NCI-H128 (cell line): Measurements from ENCODE around the gene CPSF3.

Experiments
- DNase-seq: peaks from one replicate; lab custom pipeline; 2025; ENCODE audit not compliant: unreplicated experiment; lab: John Stamatoyannopoulos, UW

Gene CPSF3

DNA sequence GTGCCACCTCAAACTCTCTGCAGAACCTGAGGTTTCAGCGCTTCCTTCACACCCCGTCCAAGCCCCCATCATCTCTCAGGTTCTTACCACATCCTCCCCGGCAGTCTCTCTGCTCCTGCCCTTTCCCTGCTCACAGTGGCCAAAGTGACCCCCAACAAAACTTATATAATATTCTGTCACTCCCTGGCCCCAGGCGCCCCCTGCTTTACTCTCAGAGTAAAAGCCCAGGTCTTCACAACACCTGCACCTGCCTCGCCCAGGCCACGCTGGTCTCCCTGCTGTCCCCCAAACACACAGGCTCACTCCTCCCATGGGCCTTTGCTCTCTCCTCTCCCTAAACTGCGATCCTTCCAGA, 6.5 kb upstream of the CPSF3 start:
- no peak for DNase-seq

DNA sequence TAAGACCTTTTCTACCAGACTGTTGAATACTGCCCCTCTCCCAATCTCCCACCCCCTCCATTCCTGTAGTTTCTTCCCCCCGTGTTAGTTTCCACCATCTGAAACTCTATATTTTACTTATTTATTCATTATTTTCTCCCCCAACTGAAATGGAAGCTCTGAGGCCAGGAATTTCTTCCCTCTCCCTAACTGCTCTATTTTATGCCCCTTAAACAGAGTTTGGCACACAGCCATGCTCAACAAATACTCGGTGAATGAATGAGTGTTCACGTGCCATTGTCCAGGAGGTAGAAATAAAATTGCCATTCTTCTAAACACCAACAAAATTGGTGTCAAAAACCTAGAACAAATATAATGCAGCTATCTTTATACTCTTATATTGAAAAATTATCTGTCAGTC, 5.7 kb upstream of the CPSF3 start:
- DNase-seq = no peak

DNA sequence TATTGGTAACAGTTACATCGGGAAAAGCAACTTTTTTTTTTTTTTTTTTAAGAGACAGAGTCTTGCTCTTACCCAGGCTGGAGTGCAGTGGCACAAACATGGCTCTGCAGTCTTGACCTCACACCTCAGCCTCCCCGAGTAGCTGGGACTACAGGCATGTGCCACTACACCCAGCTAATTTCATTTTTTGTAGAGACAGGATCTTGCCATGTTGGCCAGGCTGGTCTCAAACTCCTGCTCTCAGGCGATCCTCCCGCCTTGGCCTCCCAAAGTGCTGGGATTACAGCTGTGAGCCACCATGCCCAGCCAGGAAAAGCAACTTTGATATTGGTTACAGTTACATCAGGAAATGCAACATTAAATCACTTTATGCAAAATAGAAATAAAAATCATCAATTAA, 4.7 kb upstream of the CPSF3 start:
- DNase-seq = no peak

DNA sequence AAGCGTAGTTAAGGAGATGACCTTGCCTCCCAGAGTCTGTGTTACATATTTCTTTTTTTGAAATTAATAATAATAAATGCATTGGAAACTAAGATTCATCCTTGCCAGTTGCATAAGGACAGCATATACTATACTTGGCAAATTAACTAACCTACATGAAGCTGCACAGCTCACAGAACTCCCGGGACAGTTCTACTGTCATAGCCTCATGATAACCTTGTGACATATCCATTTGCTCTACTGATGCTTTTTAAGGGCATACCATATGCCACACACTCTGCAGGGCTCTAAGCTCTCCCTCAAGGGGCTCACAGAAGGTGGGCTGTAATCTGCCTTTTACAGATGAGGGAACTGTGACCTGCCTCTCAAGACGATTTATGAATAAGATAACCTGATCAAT, 3.9 kb upstream of the CPSF3 start:
- no peak for DNase-seq

DNA sequence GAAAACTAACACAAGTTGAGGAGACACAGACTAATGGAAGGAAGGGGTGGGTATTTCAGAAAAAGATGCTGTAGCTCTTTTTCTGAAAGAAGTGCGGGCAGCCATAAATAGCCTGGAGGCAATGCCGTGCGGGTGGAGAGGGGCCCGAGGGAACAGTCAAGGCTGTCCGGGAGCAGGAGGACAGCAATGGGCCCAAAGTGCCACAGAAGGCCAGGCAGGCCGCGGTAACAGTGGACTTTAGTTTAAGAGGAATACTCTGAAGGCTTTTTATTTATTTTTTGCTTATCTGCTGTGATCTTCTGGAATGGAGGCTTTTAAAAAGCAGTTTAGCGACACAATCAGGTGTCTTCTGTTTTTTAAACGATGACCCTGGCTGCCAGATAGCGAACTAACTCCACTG, 3.0 kb upstream of the CPSF3 start:
- no peak for DNase-seq

DNA sequence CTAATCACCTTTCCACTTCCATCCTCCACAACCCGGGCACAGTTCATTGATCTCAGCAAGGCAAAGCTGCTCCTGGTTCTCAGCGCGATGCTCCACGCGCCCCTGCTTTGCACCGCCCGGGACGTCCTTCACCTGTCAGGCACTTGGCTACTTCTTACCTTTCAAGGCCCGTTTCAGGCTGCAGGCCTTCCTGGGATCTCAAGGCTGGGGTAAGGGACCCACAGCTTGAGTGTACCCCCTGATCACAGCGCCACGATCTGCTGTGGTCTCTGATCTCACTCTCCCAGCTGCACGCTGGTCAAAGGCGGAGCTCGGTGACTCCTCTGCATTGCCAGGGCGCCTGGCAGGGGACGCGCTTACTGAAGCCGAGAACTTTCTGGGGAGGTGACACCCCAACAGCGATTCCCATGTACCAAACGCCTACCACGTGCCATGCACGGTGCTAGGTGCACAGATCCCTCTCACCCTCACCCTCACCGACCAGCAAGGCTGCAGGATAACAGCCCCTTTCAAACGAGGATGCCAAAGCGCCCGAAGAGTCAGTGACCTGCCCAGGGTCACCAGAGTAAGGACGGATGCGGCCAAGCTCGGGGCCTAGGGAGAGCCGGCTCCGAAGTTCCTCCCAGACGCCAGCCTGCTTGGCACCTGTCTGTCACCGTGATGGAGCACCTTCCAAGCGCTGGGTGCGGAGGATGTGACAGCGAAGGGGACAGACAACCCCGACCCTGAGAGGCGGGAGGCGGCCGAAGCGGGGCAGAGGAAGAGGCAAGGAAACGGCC, 944 bp upstream of the CPSF3 start:
- DNase-seq = no peak

DNA sequence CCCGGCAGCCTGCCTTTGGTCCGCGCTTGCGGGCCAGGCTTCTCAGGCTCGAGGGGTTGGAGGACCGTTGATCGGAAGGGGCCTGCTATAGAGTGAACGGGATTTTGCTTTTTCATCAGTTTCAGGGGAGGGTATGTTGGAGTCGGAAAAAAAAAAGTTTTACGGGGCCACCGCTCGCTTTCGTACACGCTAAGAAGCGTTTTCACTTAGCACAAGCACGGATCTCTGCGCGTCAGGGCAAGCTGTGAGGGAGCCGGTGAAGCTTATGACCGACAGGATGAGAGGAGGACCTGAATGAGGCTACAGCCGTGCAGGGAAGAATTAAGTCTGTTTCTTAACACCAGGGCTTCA, 443 bp downstream of the CPSF3 start:
- no peak for DNase-seq

DNA sequence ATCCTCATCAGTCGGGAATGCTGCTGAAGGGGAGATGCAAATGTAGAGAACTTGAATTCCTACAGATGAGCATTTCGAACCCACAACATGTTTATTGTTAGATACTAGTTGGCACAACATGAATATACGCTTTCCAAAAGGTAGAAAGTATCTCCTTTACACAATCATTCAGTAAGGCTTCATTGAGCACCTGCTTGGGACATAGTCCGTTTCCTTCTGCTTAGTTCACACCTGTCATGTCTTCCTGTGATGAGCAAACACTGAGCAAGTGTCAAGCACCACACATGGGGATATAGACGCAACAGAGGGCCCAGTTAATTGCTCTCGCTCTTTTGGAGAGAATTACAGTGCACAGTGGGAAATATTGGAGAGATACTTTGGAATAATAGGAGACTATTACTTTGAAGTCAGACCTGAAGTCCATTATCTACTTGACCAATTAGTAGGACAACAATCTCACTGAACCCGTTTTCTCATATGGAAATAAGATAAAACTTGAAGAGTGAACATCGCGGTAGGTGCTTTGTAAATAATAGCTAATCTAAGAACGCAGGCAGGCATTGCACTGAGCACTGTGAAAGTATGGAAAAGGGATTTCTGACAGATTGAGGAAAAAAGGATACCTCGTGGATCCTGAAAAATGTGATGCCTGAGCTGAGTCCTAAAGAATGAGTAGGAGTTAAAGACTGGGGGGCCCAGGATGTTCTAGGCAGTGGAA, 1.2 kb downstream of the CPSF3 start:
- DNase-seq = no peak

DNA sequence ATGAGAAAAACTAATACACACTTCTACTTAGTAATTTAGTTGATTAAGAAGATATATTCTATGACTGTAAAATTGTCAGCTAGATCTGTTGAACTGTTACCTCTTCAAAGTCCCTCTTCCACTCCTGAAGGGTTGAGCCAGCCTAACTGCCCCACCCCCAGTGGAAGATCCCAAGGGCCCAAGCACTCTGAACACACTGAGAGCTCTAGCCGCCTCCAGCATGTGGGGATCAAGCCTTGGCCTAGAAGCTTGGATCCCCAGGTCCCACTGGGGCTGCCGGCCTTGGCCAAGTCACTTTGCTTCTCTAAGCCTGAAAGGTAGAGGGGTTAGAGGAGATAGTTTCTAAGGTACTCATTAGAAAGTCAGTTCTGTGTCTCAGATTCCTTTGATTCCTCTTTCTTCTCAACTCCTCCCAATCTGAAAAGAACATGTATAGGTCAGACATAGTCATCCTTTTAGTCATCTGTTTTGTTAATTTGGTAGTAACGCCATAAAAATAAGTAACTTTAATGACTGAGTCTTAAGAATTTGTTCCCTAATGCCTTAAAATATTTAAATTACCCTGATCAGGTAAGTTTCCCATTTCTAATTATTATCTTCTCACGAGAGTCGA, 5.6 kb downstream of the CPSF3 start:
- DNase-seq = no peak

DNA sequence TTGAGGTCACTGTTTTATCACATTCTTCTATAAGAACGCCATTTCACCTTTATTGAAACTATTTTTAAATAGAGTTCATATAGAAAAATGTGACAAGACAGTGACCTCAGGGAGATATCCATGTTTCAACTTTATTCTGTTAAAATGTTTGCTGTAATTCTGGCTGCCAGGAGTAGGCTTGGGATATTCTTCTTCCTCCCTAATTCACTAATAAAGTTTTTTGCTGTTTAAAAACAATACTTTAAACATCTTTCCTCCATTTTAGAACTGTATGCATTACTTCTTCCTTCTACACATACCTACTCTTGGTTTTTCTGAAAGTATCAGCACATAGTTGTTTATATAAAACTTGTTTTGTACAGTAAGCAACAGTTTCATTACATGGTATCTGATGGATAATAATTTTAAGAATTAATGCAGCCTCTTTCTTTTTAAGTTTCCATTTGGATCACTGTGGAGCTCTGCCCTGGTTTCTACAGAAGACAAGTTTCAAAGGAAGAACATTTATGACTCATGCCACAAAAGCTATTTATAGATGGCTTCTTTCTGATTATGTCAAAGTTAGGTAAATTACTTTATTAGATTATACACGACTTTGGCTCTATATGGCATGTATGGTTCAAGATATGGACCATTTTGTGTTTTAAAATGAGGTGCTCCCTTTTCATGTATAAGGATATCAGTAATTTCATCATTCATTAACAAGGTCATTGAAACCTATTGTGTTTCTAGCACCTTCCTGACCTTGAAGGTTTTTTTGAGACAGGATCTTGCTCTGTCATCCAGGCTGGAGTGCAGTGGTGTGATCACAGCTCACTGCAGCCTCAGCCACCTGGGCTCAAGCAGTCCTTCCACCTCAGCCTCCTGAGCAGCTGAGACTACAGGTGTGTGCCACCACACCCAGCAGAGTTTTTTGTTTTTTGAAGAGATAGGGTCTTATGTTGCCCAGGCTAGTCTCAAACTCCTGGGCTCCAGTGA, 7.2 kb downstream of the CPSF3 start:
- DNase-seq = no peak

DNA sequence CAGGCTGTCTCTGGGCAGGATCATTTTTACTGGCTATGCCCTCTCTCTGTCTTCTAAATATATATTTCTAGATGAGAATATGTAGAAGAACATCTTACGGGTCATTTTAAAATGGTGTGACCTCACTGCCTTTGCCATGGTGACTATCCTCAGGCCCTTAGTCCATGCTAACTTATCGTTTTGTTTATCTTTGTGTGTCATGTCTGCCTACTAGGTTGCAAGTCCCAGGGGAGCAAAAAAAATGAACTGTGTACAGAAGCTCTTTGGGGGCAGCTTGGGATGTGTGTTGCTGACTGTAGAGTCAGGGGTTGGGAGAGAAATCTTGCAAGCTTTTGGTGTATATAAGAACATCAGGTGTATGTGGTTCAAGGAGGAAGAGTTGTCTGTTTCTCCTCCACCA, 11.0 kb downstream of the CPSF3 start:
- no peak for DNase-seq

DNA sequence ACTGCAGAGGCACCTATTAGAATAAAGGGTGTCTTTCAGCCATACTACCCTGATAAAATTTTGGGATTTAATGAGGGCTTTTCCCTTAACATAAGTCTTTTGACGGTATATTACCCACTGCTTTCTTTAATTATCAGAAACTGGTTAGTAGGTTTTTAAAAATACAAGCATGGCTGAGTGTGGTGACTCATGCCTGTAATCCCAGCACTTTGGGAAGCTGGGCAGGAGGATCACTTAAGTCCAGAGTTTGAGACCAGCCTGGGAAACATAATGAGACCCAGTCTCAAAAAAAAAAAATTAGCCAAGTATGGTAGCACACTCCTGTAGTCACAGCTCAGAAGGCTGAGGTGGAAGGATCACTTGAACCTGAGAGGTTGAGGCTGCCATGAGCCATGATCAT, 16.1 kb downstream of the CPSF3 start:
- no peak for DNase-seq

DNA sequence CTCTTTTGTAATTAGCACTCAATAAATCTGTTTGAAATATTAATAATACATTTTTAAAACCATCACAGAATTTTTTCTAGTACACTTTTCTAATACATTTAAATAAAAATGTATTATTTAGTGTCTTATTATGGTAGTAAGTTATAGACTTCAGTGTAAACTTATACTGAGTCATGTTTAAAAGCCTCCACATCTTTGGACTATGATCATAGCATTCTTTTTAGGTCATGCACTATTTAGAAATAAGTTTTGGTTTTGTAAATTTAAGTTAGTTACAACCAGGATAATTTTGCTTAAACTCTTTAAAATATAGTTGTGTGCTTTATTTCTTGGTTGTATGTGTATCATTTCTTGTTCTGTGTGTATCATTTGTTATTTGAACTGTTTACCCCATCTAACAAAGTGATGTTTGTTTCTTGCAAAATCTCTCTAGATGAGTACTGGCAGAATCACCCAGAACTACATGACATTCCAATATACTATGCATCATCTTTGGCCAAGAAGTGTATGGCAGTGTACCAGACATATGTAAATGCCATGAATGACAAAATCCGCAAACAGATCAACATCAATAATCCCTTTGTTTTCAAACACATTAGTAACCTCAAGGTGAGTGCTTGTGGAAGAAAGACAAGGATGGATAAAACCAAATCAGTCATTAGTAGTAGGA, 16.7 kb downstream of the CPSF3 start:
- DNase-seq = no peak

DNA sequence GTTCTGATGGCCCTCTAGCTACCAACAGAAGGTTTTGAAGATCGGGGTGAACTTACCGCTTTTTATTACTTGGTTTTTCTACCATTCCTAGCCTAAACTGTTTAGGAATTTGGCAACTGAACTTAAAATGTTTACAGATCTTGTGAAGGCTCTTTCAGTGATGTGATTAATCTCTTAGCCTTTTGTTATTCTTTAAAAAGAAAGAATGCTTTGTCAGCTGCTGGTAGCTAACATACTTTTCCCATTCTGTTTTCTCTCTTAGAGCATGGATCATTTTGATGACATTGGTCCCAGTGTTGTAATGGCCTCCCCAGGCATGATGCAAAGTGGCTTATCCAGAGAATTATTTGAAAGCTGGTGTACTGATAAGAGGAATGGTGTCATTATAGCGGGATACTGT, 18.1 kb downstream of the CPSF3 start:
- DNase-seq = no peak

DNA sequence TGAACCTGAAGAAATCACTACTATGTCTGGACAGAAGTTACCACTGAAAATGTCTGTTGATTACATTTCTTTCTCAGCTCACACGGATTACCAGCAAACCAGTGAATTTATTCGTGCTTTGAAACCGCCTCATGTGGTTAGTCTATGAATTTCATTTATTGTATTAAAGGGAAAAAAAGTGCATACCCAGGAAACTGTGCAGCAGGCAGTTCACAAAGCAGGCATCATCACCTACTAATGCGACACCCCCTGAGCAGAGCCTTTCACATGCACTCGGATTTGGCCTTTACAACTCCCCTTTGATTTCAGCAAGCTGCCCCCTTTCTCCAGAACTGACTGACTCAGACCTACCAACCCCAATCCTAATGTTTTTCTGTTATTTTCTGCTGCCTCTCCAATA, 20.1 kb downstream of the CPSF3 start:
- DNase-seq = no peak

DNA sequence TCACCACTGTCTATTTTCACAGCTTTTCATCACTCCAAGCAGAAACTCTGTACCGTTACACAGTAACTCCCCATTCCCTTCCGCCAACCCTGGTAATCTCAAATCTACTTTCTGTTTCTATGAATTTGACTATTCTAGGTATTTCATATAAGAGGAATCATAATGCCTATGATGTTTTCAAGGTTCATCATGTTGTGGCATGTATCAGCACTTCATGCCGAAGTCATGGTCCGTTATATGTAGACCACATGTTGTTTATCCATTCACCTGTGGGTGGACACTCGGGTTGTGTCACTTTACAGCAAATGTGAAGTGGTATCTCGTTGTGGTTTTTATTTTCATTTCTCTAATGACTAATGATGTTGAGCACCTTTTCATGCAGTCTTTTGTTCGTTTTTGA, 21.6 kb downstream of the CPSF3 start:
- no peak for DNase-seq

DNA sequence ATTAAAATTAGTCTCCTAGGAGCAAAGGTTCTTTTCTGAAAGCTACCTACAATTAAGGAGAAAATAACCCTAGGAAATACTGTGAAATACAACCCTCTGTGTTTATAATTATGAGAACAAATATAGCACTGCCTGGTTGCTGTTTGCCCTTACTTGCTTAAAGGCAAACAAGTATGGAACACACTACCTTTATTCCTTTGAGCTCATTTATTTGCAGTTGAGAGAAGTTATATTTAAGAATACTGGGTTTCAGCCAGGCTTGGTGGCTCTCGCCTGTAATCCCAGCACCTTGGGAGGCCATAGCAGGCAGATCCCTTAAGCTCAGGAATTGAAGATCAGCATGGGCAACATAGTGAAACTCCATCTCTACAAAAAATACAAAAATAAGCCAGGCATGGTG, 27.8 kb downstream of the CPSF3 start:
- no peak for DNase-seq

DNA sequence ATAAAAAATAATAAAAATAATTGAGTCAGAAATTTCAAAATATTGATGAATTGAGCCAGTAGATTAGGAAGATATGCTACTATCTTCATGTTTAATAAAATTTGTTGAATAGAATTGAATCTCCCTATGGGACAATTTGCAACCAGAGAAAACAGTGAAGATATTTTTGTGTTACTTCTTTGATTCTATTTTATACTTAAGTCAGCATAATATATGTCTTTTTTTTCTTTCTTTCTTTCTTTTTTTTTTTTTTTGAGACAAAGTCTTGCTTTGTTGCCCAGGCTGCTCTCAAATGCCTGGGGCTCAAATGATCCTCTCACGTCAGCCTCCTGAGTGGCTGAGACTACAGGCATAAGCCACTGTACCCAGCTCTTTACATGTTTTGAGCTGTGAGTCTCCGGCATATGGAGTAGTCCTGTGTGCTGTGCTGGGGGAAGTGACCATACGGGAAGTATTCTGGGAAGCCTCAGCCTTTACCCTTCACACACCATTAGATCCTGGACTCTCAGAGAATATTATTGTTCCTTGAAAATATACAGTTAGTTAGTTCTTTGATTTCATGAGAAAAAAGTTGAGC, 37.1 kb downstream of the CPSF3 start:
- no peak for DNase-seq

DNA sequence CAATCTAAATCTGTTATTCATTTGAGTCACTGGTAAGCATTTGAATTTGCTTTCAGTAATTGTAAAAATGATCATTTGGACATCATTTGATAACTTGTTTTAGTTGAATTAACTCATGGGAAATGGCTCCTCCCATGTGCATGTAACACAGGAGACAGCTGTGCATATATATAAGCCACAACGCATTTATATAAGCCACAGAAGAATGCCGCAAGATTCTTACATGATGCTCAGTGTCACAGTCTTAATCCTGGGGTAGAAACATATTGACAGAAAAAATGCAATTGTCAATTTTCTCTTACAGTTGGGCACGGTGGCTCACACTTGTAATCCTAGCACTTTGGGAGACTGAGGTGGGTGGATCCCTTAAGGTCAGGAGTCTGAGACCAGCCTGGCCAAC, 37.6 kb downstream of the CPSF3 start:
- no peak for DNase-seq

DNA sequence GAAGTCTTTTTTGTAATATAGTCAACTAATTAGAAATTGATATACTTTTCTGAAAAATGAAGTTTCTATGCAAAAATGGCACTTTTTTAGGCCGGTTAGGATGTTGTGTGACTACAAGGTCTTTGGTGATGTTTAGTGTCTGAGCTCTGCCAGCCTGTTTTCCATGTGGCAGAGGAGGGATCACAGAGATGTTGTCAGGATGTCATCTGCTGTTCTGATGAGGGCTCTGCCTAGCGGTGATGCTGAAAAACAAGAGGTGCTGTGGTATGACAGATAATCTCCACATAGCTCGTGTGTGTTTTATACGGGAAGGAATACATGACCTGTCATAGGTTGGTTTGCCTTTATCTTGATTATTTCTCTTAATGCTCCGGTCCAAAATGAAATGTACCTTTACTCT, 38.9 kb downstream of the CPSF3 start:
- no peak for DNase-seq
